Measurements from ENCODE around the gene ASB8. TPM values are rescaled to one million over a fixed set of nuclear protein-coding genes. Genes with fewer than 3 reads are reported as not detected.

Gene ASB8
- total and polyA plus RNA-seq, 9 of the 15 experiments (the other 6 are each of a cell fraction or from before 2014, with no cell fraction given), result 13.3 to 29.0 (median 19.6) TPM

DNA sequence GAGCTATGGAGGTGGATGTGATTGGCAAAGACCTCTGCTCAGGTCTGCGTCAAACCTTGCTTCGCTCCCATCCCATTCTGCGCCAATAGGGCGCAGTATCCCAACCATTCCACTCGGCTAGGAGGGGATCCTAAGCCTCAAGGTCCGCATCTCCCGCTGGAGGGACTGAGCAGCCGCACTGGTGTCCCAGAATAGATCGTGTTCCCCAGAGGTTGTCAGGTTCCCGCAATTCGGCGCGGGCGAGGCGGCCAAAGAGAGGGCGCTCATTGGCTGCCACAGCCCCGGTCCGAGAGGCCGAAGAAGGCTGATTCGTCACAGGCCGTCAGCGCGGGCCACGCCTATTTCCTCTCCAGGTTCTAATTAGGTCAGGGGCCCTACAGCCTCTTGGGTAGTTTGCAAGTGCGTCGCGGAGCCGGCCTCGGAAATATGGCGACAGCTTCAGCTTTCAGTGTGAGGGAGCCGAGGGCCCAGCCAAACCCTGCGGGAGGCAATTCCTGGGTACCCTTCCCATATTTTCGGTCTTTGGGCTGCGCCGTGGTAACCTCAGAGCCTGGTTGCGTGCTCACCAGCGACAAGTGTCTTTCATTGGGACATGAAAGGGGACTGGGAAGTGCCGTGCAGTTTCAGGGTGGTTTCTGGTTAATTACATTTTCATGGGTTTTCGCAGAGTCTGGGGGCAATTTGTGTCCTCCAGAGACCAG, 40.8 kb upstream of the ASB8 start (continued):
- TF ChIP-seq HEY1 (CRISPR knock-in tag; IDR thresholded peaks at IDR 0.05; ENCODE audit: borderline replicate concordance) (no peak), ZNF75A (CRISPR knock-in tag; IDR thresholded peaks at IDR 0.05) (no peak), HDAC3 (IDR thresholded peaks at IDR 0.05; ENCODE audit: borderline replicate concordance, partially characterized antibody) (no peak), RBM14 (IDR thresholded peaks at IDR 0.05; ENCODE audit: borderline replicate concordance, insufficient read depth, low read depth, low read length) (no peak), NFYB (IDR thresholded peaks at IDR 0.05; ENCODE audit: extremely low read depth, insufficient read length) (peak; percentile 74), TBP (optimal IDR thresholded peaks at IDR 0.05; ENCODE audit: low read depth, low read length) (peak; percentile 97), RCOR1 (IDR thresholded peaks at IDR 0.05; ENCODE audit: borderline replicate concordance in 1 of 2, low read depth in 2 of 2, low read length in 2 of 2) (peak in 1 of 2 experiments; percentile 7; a peak in 1 of 4 replicates), ZFP36 (IDR thresholded peaks at IDR 0.05; ENCODE audit: low read depth, low read length, partially characterized antibody) (no peak), NRF1 (conservative IDR thresholded peaks at IDR 0.05 in 1 of 2, IDR thresholded peaks at IDR 0.05 in 1 of 2) (peak; percentile 87 to 90), ZNF3 (CRISPR knock-in tag; IDR thresholded peaks at IDR 0.05) (no peak), SIN3A (IDR thresholded peaks at IDR 0.05; ENCODE audit: borderline replicate concordance in 2 of 2, control insufficient read depth in 1 of 2, low read depth in 2 of 2, low read length in 2 of 2) (no peak), BCOR (IDR thresholded peaks at IDR 0.05) (no peak), SIRT6 (IDR thresholded peaks at IDR 0.05; ENCODE audit: low read depth, low read length) (no peak), XRCC3 (IDR thresholded peaks at IDR 0.05) (no peak), HNRNPL (IDR thresholded peaks at IDR 0.05; ENCODE audit: low read depth, low read length) (no peak), GABPB1 (CRISPR knock-in tag; IDR thresholded peaks at IDR 0.05) (peak; percentile 49; the same call in 1 of the 2 replicates), SRSF1 (IDR thresholded peaks at IDR 0.05; ENCODE audit: low read depth, low read length) (no peak), ZNF778 (CRISPR knock-in tag; IDR thresholded peaks at IDR 0.05) (no peak), ZNF134 (CRISPR knock-in tag; conservative IDR thresholded peaks at IDR 0.05) (no peak), ZNF431 (CRISPR knock-in tag; IDR thresholded peaks at IDR 0.05) (no peak), ZNF24 (IDR thresholded peaks at IDR 0.05) (no peak)
- TF ChIP-seq, protein P1, sequence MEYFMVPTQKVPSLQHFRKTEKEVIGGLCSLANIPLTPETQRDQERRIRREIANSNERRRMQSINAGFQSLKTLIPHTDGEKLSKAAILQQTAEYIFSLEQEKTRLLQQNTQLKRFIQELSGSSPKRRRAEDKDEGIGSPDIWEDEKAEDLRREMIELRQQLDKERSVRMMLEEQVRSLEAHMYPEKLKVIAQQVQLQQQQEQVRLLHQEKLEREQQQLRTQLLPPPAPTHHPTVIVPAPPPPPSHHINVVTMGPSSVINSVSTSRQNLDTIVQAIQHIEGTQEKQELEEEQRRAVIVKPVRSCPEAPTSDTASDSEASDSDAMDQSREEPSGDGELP (CRISPR knock-in tag; IDR thresholded peaks at IDR 0.05; ENCODE audit: borderline replicate concordance), result peak; percentile 54
- TF ChIP-seq, protein P2, sequence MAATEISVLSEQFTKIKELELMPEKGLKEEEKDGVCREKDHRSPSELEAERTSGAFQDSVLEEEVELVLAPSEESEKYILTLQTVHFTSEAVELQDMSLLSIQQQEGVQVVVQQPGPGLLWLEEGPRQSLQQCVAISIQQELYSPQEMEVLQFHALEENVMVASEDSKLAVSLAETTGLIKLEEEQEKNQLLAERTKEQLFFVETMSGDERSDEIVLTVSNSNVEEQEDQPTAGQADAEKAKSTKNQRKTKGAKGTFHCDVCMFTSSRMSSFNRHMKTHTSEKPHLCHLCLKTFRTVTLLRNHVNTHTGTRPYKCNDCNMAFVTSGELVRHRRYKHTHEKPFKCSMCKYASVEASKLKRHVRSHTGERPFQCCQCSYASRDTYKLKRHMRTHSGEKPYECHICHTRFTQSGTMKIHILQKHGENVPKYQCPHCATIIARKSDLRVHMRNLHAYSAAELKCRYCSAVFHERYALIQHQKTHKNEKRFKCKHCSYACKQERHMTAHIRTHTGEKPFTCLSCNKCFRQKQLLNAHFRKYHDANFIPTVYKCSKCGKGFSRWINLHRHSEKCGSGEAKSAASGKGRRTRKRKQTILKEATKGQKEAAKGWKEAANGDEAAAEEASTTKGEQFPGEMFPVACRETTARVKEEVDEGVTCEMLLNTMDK (IDR thresholded peaks at IDR 0.05; ENCODE audit: borderline replicate concordance, insufficient read depth, low read depth, low read length, poor library complexity, severe bottlenecking), result no peak
- TF ChIP-seq, protein P3, sequence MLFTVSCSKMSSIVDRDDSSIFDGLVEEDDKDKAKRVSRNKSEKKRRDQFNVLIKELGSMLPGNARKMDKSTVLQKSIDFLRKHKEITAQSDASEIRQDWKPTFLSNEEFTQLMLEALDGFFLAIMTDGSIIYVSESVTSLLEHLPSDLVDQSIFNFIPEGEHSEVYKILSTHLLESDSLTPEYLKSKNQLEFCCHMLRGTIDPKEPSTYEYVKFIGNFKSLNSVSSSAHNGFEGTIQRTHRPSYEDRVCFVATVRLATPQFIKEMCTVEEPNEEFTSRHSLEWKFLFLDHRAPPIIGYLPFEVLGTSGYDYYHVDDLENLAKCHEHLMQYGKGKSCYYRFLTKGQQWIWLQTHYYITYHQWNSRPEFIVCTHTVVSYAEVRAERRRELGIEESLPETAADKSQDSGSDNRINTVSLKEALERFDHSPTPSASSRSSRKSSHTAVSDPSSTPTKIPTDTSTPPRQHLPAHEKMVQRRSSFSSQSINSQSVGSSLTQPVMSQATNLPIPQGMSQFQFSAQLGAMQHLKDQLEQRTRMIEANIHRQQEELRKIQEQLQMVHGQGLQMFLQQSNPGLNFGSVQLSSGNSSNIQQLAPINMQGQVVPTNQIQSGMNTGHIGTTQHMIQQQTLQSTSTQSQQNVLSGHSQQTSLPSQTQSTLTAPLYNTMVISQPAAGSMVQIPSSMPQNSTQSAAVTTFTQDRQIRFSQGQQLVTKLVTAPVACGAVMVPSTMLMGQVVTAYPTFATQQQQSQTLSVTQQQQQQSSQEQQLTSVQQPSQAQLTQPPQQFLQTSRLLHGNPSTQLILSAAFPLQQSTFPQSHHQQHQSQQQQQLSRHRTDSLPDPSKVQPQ (CRISPR knock-in tag; IDR thresholded peaks at IDR 0.05; ENCODE audit: borderline replicate concordance), result no peak
